ENCODE data around the gene LEPROT.
"Not testable (repeated sequence)": the region's sequence is repeated elsewhere in the genome, so short reads cannot be mapped to it uniquely, and the experiment has no call there.

DNA sequence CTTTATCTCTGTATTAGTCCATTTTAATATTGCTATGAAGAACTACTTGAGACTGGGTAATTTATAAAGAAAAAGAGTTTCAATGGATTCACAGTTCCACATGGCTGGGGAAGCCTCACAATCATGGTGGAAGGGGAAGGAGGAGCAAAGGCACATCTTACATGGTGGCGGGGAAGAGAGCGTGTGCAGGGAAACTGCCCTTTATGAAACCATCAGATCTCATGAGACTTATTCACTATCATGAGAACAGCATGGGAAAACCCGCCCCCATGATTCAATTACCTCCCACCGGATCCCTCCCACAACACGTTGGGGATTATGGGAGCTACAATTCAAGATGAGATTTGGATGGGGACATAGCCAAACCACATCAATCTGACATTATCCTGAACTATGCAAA lies 36.0 kb upstream of the LEPROT start:
- not testable (repeated sequence) for TF ChIP-seq CTCF (IDR thresholded peaks at IDR 0.05); POLR2A (IDR thresholded peaks at IDR 0.05); POLR2AphosphoS5 (IDR thresholded peaks at IDR 0.05; ENCODE audit: insufficient read depth in 1 of 2, low read depth in 1 of 2)
